Liver (tissue), 9 donors: Measurements from ENCODE around the gene SMIM15. TPM values are rescaled to one million over a fixed set of nuclear protein-coding genes. Genes with fewer than 3 reads are reported as not detected.

Experiments
- DNase-seq: peaks from one replicate; pipeline ENCODE4 v3.0.0-alpha.2; 2017; ENCODE audit warnings: low spot score
- H3K27ac ChIP-seq, 2 donors: one replicate each; pipeline ENCODE4 v1.7.0; 2013; ENCODE audit warnings: inconsistent platforms in 2 of 2, low read length in 2 of 2, control low read depth in 1 of 2, low read depth in 1 of 2, mild to moderate bottlenecking in 1 of 2
- H3K27me3 ChIP-seq, 4 donors: one replicate each; pipeline versions ENCODE4 v1.6.1 to v1.7.0; 2013; ENCODE audit warnings: low read length in 3 of 4, inconsistent platforms in 1 of 4, mild to moderate bottlenecking in 1 of 4, moderate library complexity in 1 of 4; ENCODE audit not compliant: control insufficient read depth in 4 of 4, insufficient read depth in 4 of 4
- H3K36me3 ChIP-seq, 4 donors: one replicate each; pipeline versions ENCODE4 v1.6.1 to v1.7.0; 2013; ENCODE audit warnings: low read length in 3 of 4, mild to moderate bottlenecking in 3 of 4, low read depth in 1 of 4, moderate library complexity in 1 of 4; ENCODE audit not compliant: control insufficient read depth in 4 of 4, insufficient read depth in 3 of 4
- H3K4me1 ChIP-seq, 4 donors: one replicate each; pipeline versions ENCODE4 v1.6.1 to v1.7.0; 2013; ENCODE audit warnings: low read length in 3 of 4, mild to moderate bottlenecking in 3 of 4, moderate library complexity in 1 of 4; ENCODE audit not compliant: control insufficient read depth in 4 of 4, insufficient read depth in 4 of 4
- H3K4me3 ChIP-seq, 3 donors: one replicate each; pipeline versions ENCODE4 v1.6.1 to v1.7.0; 2013; ENCODE audit warnings: low read length in 3 of 3, control low read depth in 1 of 3, low read depth in 1 of 3, mild to moderate bottlenecking in 1 of 3
- H3K9ac ChIP-seq, 2 donors: one replicate each; pipeline ENCODE4 v1.7.0; 2013; ENCODE audit warnings: low read length in 2 of 2, mild to moderate bottlenecking in 2 of 2, moderate library complexity in 2 of 2, control low read depth in 1 of 2, low read depth in 1 of 2
- H3K9me3 ChIP-seq, 4 donors: one replicate each; pipeline versions ENCODE4 v1.6.1 to v1.7.0; 2013; ENCODE audit warnings: low read length in 3 of 4; ENCODE audit not compliant: control insufficient read depth in 4 of 4
- FOXA1 ChIP-seq: IDR thresholded peaks from 2 replicates; pipeline ENCODE4 v1.6.1; 2016; ENCODE audit warnings: antibody characterized with exemption
- FOXA2 ChIP-seq: IDR thresholded peaks from 2 replicates; pipeline ENCODE4 v1.6.1; 2016; ENCODE audit warnings: antibody characterized with exemption
- GABPA ChIP-seq, 2 donors: IDR thresholded peaks in 1 of 2; conservative IDR thresholded peaks in 1 of 2; 2 replicates each; pipeline ENCODE4 v1.6.1; 2016; ENCODE audit warnings: antibody characterized with exemption in 2 of 2, mild to moderate bottlenecking in 1 of 2, moderate library complexity in 1 of 2
- HNF4A ChIP-seq, 2 donors: conservative IDR thresholded peaks; 2 replicates each; pipeline ENCODE4 v1.6.1; 2016; ENCODE audit warnings: antibody characterized with exemption in 2 of 2, mild to moderate bottlenecking in 2 of 2
- HNF4G ChIP-seq: IDR thresholded peaks from 2 replicates; pipeline ENCODE4 v1.6.1; 2016; ENCODE audit warnings: antibody characterized with exemption
- JUND ChIP-seq, 2 donors: IDR thresholded peaks; 2 replicates each; pipeline ENCODE4 v1.6.1; 2016; ENCODE audit warnings: antibody characterized with exemption in 2 of 2
- MAX ChIP-seq: IDR thresholded peaks from 2 replicates; pipeline ENCODE4 v1.6.1; 2016; ENCODE audit warnings: antibody characterized with exemption
- NR2F2 ChIP-seq: IDR thresholded peaks from 2 replicates; pipeline ENCODE4 v1.6.1; 2016; ENCODE audit warnings: antibody characterized with exemption
- RAD21 ChIP-seq, 2 donors: IDR thresholded peaks; 2 replicates each; pipeline ENCODE4 v1.6.1; 2016; ENCODE audit warnings: antibody characterized with exemption in 2 of 2, mild to moderate bottlenecking in 2 of 2
- REST ChIP-seq: IDR thresholded peaks from 2 replicates; pipeline ENCODE4 v1.6.1; 2016; ENCODE audit warnings: antibody characterized with exemption, mild to moderate bottlenecking
- RXRA ChIP-seq, 2 donors: IDR thresholded peaks; 2 replicates each; pipeline ENCODE4 v1.6.1; 2017 to 2018; ENCODE audit warnings: antibody characterized with exemption in 2 of 2, mild to moderate bottlenecking in 1 of 2
- SP1 ChIP-seq: IDR thresholded peaks from 2 replicates; pipeline ENCODE4 v1.6.1; 2018; ENCODE audit warnings: antibody characterized with exemption, mild to moderate bottlenecking
- TAF1 ChIP-seq: conservative IDR thresholded peaks from 2 replicates; pipeline ENCODE4 v1.6.1; 2016; ENCODE audit warnings: antibody characterized with exemption, mild to moderate bottlenecking
- YY1 ChIP-seq: IDR thresholded peaks from 2 replicates; pipeline ENCODE4 v1.6.1; 2016; ENCODE audit warnings: antibody characterized with exemption, mild to moderate bottlenecking
- WGBS: extraction: QIAGEN DNeasy Blood & Tissue Kit; methylation state at CpG from one replicate; pipeline ENCODE4 v1.1.7; 2013; 5-methylcytosine and 5-hydroxymethylcytosine counted together
- polyA plus RNA-seq, 2 donors: library from polyadenylated mRNA; stranded (reverse) in 1 of 2; unstranded in 1 of 2; fragments of 200-250 nt in 1 of 2; fragments of >200 nt in 1 of 2; fragmentation: Nextera tagmentation in 1 of 2; extraction: Ambion mirVana in 1 of 2; gene quantifications; one replicate each; pipeline versions ENCODE4 v1.2.1 to v1.2.3, GENCODE V29; 2013 to 2015
- total RNA-seq, 2 donors: library from RNA; depleted of rRNA; stranded (reverse); fragments of >200 nt; gene quantifications; one replicate each; pipeline ENCODE4 v1.2.3, GENCODE V29; 2014
- TF ChIP-seq, protein P1 (sequence below): IDR thresholded peaks from 2 replicates; pipeline ENCODE4 v1.6.1; 2016; ENCODE audit warnings: antibody characterized with exemption
- TF ChIP-seq, protein P2 (sequence below): IDR thresholded peaks from 2 replicates; pipeline ENCODE4 v1.6.1; 2016; ENCODE audit warnings: antibody characterized with exemption
- donor health status: healthy.
- donor health status: healthy.
- donor health status: healthy.
- donor health status: healthy.
- donor health status: healthy.

Gene SMIM15
- total and polyA plus RNA-seq, 4 donors = 20.1 to 31.2 (median 24.4) TPM

- WGBS = 96% methylated on average over 1 of the region's 1 CpG
- H3K4me1 ChIP-seq = no peaks in the 10 kb centered on the region
- no peak overlapping the region for H3K9ac ChIP-seq
- H3K4me3 ChIP-seq = no peak overlapping the region
- H3K27me3 ChIP-seq = no peaks in the 10 kb centered on the region
- no peak overlapping the region for H3K27ac ChIP-seq
- no peaks in the 10 kb centered on the region for H3K36me3 ChIP-seq
- no peak for DNase-seq
- TF ChIP-seq FOXA1 = no peak
- no peak for TF ChIP-seq GABPA (IDR thresholded peaks at IDR 0.05 in 1 of 2, conservative IDR thresholded peaks at IDR 0.05 in 1 of 2)
- no peak for TF ChIP-seq HNF4A (conservative IDR thresholded peaks at IDR 0.05)
- no peak for TF ChIP-seq FOXA2
- no peak for TF ChIP-seq HNF4G
- no peak for TF ChIP-seq REST
- no peak for TF ChIP-seq NR2F2
- TF ChIP-seq RXRA (IDR thresholded peaks at IDR 0.05) = no peak
- no peak for TF ChIP-seq JUND (IDR thresholded peaks at IDR 0.05)
- no peak for TF ChIP-seq YY1
- TF ChIP-seq SP1 = no peak
- H3K9me3 ChIP-seq = no peaks in the 10 kb centered on the region
Measured at GRCh38 chr5:61120534-61120933, 41.7 kb downstream of the SMIM15 start.

- no peaks in the 10 kb centered on the region for H3K4me1 ChIP-seq
- no peaks in the 10 kb centered on the region for H3K9me3 ChIP-seq
- H3K36me3 ChIP-seq = no peaks in the 10 kb centered on the region
- H3K27ac ChIP-seq = no peak overlapping the region
- 93% methylated on average over 1 of the region's 1 CpG for WGBS
- DNase-seq = no peak
- no peaks in the 10 kb centered on the region for H3K27me3 ChIP-seq
- no peak overlapping the region for H3K4me3 ChIP-seq
- TF ChIP-seq GABPA (IDR thresholded peaks at IDR 0.05 in 1 of 2, conservative IDR thresholded peaks at IDR 0.05 in 1 of 2) (no peak), JUND (IDR thresholded peaks at IDR 0.05) (no peak), TAF1 (no peak), RAD21 (IDR thresholded peaks at IDR 0.05) (no peak), YY1 (no peak), FOXA2 (no peak), NR2F2 (no peak), MAX (no peak), REST (no peak), RXRA (IDR thresholded peaks at IDR 0.05) (no peak), FOXA1 (no peak), HNF4A (conservative IDR thresholded peaks at IDR 0.05) (no peak), HNF4G (no peak), SP1 (no peak)
- TF ChIP-seq, protein P1, sequence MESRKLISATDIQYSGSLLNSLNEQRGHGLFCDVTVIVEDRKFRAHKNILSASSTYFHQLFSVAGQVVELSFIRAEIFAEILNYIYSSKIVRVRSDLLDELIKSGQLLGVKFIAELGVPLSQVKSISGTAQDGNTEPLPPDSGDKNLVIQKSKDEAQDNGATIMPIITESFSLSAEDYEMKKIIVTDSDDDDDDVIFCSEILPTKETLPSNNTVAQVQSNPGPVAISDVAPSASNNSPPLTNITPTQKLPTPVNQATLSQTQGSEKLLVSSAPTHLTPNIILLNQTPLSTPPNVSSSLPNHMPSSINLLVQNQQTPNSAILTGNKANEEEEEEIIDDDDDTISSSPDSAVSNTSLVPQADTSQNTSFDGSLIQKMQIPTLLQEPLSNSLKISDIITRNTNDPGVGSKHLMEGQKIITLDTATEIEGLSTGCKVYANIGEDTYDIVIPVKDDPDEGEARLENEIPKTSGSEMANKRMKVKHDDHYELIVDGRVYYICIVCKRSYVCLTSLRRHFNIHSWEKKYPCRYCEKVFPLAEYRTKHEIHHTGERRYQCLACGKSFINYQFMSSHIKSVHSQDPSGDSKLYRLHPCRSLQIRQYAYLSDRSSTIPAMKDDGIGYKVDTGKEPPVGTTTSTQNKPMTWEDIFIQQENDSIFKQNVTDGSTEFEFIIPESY = no peak
- TF ChIP-seq, protein P2, sequence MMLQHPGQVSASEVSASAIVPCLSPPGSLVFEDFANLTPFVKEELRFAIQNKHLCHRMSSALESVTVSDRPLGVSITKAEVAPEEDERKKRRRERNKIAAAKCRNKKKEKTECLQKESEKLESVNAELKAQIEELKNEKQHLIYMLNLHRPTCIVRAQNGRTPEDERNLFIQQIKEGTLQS = no peak
- H3K9ac ChIP-seq = no peak overlapping the region
Measured at GRCh38 chr5:61119066-61119465, 43.2 kb downstream of the SMIM15 start.
